ENCODE measurements around the gene GDAP2.

GDAP2 gene

DNA sequence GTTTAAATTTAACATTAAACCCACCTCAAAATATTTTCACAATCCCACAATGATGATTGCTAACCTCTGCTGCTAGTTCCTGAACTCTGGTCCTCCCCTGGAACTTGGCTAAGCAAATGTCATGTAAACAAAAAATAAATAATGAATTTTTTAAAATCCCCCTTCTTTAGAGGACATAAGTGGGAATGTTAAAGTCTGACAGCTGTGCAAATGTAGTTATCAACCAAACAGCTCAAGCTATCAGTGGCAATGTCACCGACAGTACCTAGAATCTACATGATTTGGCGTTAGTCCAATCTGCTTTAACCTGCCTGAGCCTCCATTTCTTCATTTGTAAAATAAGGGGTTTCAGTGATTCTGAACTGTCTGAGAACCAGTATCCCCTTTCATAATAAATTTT, 67.7 kb downstream of the GDAP2 start:
- WGBS (ENCODE audit: insufficient coverage): 100% methylated on average over 2 of the region's 2 CpGs
- DNase-seq: no peak
- Histone ChIP-seq H3K4me3 (ENCODE audit: control insufficient read depth in 1 of 7, extremely low read depth in 1 of 7, insufficient read depth in 4 of 7, low read depth in 2 of 7, low read length in 6 of 7) (no peak overlapping the region), H3K36me3 (ENCODE audit: control insufficient read depth in 4 of 4, insufficient read depth in 4 of 4, low read length in 3 of 4) (peaks cover 4 to 16% (median 8%) of the 10 kb centered on the region in 4 experiments), H3K27ac (ENCODE audit: insufficient read depth in 1 of 2, low read depth in 1 of 2, low read length in 2 of 2, poor library complexity in 1 of 2, severe bottlenecking in 2 of 2) (no peak overlapping the region), H3K27me3 (replicated peaks in 2 of 5; ENCODE audit: control insufficient read depth in 4 of 5, insufficient read depth in 5 of 5, low read length in 4 of 5) (no peaks in the 10 kb centered on the region), H3K9me3 (ENCODE audit: control extremely low read depth in 1 of 5, control insufficient read depth in 4 of 5, insufficient read depth in 2 of 5, low read depth in 1 of 5, low read length in 4 of 5) (peaks cover 0 to 5% (median 0%) of the 10 kb centered on the region in 5 experiments), H3K4me1 (ENCODE audit: control extremely low read depth in 1 of 4, control insufficient read depth in 4 of 4, insufficient read depth in 4 of 4, low read length in 3 of 4) (no peaks in the 10 kb centered on the region)
- CTCF ChIA-PET: no interaction called here
- POLR2A ChIA-PET: no interaction called here

DNA sequence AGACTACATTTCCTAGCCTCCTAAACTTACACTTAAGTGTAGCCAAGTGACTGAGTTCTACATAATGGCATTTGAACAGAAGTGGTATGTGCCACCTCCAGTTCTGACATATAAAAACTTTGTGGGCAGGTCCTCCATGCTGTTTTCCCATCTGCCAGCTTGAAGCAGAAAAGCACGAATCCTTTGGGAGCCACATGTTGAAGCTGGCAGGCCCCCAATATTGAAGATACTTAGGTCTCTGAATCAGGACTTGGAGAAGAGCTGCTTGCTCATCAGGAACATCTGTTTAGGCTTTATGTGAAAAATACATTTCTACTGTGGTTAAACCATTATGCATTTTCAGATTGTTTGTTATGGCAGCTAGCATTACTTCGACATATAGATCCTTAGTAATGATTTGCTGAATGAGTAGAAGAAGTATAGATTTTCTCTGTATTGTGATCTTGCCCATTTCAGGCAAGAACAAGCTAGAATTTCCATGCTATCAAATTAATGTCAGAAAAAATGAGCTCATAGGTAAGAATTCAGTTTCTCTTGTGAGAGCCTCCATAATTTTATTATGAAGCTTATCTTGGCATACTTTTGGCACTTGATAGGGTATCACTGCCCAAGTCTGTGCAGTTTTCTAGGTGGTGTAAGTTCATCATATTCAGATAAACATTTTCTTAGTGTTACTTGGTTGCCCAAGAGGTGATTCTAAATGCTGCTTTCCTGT, 68.4 kb downstream of the GDAP2 start:
- POLR2A ChIA-PET: no interaction called here
- Histone ChIP-seq H3K27ac (ENCODE audit: insufficient read depth in 1 of 2, low read depth in 1 of 2, low read length in 2 of 2, poor library complexity in 1 of 2, severe bottlenecking in 2 of 2) (no peak overlapping the region), H3K4me1 (ENCODE audit: control extremely low read depth in 1 of 4, control insufficient read depth in 4 of 4, insufficient read depth in 4 of 4, low read length in 3 of 4) (no peaks in the 10 kb centered on the region), H3K36me3 (ENCODE audit: control insufficient read depth in 4 of 4, insufficient read depth in 4 of 4, low read length in 3 of 4) (peaks cover 1 to 10% (median 3%) of the 10 kb centered on the region in 4 experiments), H3K9me3 (ENCODE audit: control extremely low read depth in 1 of 5, control insufficient read depth in 4 of 5, insufficient read depth in 2 of 5, low read depth in 1 of 5, low read length in 4 of 5) (peaks cover 0 to 2% (median 0%) of the 10 kb centered on the region in 5 experiments), H3K27me3 (replicated peaks in 2 of 5; ENCODE audit: control insufficient read depth in 4 of 5, insufficient read depth in 5 of 5, low read length in 4 of 5) (no peaks in the 10 kb centered on the region), H3K4me3 (ENCODE audit: control insufficient read depth in 1 of 7, extremely low read depth in 1 of 7, insufficient read depth in 4 of 7, low read depth in 2 of 7, low read length in 6 of 7) (no peak overlapping the region)
- CTCF ChIA-PET: no interaction called here
- DNase-seq: no peak
- WGBS (ENCODE audit: insufficient coverage): 100% methylated on average over 1 of the region's 2 CpGs

- ChIA-PET POLR2A (no interaction called here), CTCF (no interaction called here)
- 100% methylated on average over 2 of the region's 4 CpGs for WGBS (ENCODE audit: insufficient coverage)
Observed at GRCh38 chr1:117859901-117860300, 69.5 kb downstream of the GDAP2 start.

GRCh38 chr1:117857418-117857817, 72.0 kb downstream of the GDAP2 start:
- ChIA-PET POLR2A (no interaction called here), CTCF (no interaction called here)
- Histone ChIP-seq H3K4me3 (ENCODE audit: control insufficient read depth in 1 of 7, extremely low read depth in 1 of 7, insufficient read depth in 4 of 7, low read depth in 2 of 7, low read length in 6 of 7) (no peak overlapping the region), H3K27ac (ENCODE audit: insufficient read depth in 1 of 2, low read depth in 1 of 2, low read length in 2 of 2, poor library complexity in 1 of 2, severe bottlenecking in 2 of 2) (no peak overlapping the region), H3K4me1 (ENCODE audit: control extremely low read depth in 1 of 4, control insufficient read depth in 4 of 4, insufficient read depth in 4 of 4, low read length in 3 of 4) (no peaks in the 10 kb centered on the region), H3K36me3 (ENCODE audit: control insufficient read depth in 4 of 4, insufficient read depth in 4 of 4, low read length in 3 of 4) (peaks cover 0 to 4% (median 0%) of the 10 kb centered on the region in 4 experiments), H3K27me3 (replicated peaks in 2 of 5; ENCODE audit: control insufficient read depth in 4 of 5, insufficient read depth in 5 of 5, low read length in 4 of 5) (no peaks in the 10 kb centered on the region), H3K9me3 (ENCODE audit: control extremely low read depth in 1 of 5, control insufficient read depth in 4 of 5, insufficient read depth in 2 of 5, low read depth in 1 of 5, low read length in 4 of 5) (no peaks in the 10 kb centered on the region)
- DNase-seq: no peak
- no CpG with 5 or more reads among the region's 3 CpGs for WGBS (ENCODE audit: insufficient coverage)

More at GRCh38 chr1:117859901-117860300, 69.5 kb downstream of the GDAP2 start:
- peaks cover 0 to 3% (median 0%) of the 10 kb centered on the region in 4 experiments for H3K36me3 ChIP-seq (ENCODE audit: control insufficient read depth in 4 of 4, insufficient read depth in 4 of 4, low read length in 3 of 4)
- no peak for DNase-seq
- H3K27ac ChIP-seq (ENCODE audit: insufficient read depth in 1 of 2, low read depth in 1 of 2, low read length in 2 of 2, poor library complexity in 1 of 2, severe bottlenecking in 2 of 2): no peak overlapping the region
- H3K4me1 ChIP-seq (ENCODE audit: control extremely low read depth in 1 of 4, control insufficient read depth in 4 of 4, insufficient read depth in 4 of 4, low read length in 3 of 4): no peaks in the 10 kb centered on the region
- no peaks in the 10 kb centered on the region for H3K27me3 ChIP-seq (replicated peaks in 2 of 5; ENCODE audit: control insufficient read depth in 4 of 5, insufficient read depth in 5 of 5, low read length in 4 of 5)
- H3K4me3 ChIP-seq (ENCODE audit: control insufficient read depth in 1 of 7, extremely low read depth in 1 of 7, insufficient read depth in 4 of 7, low read depth in 2 of 7, low read length in 6 of 7): no peak overlapping the region
- H3K9me3 ChIP-seq (ENCODE audit: control extremely low read depth in 1 of 5, control insufficient read depth in 4 of 5, insufficient read depth in 2 of 5, low read depth in 1 of 5, low read length in 4 of 5): no peaks in the 10 kb centered on the region

DNA sequence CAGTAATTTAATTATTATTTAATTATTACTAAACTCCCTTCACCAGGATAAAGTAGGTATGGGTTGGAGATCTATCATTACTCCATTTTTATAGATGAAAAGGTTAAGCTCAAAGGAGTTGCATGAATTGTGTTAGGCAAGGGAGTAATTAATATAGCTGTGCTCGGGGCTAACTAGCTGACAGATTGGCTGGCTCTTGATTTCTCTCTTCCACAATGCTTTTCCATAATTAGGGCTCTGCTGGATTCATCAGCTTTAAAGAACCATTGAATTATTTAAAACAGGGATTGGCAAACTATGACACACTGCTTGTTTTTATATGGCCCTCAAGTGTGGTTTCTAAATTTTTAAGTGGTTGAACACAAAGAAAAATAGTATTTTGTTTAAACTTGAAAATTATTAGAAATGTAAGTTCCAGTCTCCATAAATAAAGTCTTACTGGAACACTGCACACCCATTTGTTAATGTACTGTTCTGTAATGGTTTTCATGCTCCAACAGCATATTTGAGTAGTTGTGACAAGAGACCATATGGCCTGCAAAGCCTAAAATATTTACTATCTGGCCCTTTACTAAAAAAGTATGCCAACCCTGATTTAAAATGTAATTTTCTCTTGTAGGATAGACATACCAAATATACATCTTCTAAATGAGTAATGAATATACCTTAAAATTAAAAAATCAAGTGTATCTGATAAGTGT, 76.4 kb downstream of the GDAP2 start:
- no peak for DNase-seq
- peaks cover 0 to 3% (median 0%) of the 10 kb centered on the region in 5 experiments for H3K9me3 ChIP-seq (ENCODE audit: control extremely low read depth in 1 of 5, control insufficient read depth in 4 of 5, insufficient read depth in 2 of 5, low read depth in 1 of 5, low read length in 4 of 5)
- H3K27ac ChIP-seq (ENCODE audit: insufficient read depth in 1 of 2, low read depth in 1 of 2, low read length in 2 of 2, poor library complexity in 1 of 2, severe bottlenecking in 2 of 2): no peak overlapping the region
- no peaks in the 10 kb centered on the region for H3K27me3 ChIP-seq (replicated peaks in 2 of 5; ENCODE audit: control insufficient read depth in 4 of 5, insufficient read depth in 5 of 5, low read length in 4 of 5)
- H3K4me3 ChIP-seq (ENCODE audit: control insufficient read depth in 1 of 7, extremely low read depth in 1 of 7, insufficient read depth in 4 of 7, low read depth in 2 of 7, low read length in 6 of 7): no peak overlapping the region
- ChIA-PET CTCF (no interaction called here), POLR2A (interaction anchor here (0.7 kb wide), 1 partner anchor 282 kb away, joined by 4 read pairs; no protein-coding TSS in a partner anchor)
- peaks cover 0 to 2% (median 0%) of the 10 kb centered on the region in 4 experiments for H3K36me3 ChIP-seq (ENCODE audit: control insufficient read depth in 4 of 4, insufficient read depth in 4 of 4, low read length in 3 of 4)
- no peaks in the 10 kb centered on the region for H3K4me1 ChIP-seq (ENCODE audit: control extremely low read depth in 1 of 4, control insufficient read depth in 4 of 4, insufficient read depth in 4 of 4, low read length in 3 of 4)
- no CpG with 5 or more reads among the region's 1 CpG for WGBS (ENCODE audit: insufficient coverage)

GRCh38 chr1:117851687-117852086, 77.7 kb downstream of the GDAP2 start:
- Histone ChIP-seq H3K9me3 (ENCODE audit: control extremely low read depth in 1 of 5, control insufficient read depth in 4 of 5, insufficient read depth in 2 of 5, low read depth in 1 of 5, low read length in 4 of 5) (peaks cover 0 to 3% (median 0%) of the 10 kb centered on the region in 5 experiments), H3K4me3 (ENCODE audit: control insufficient read depth in 1 of 7, extremely low read depth in 1 of 7, insufficient read depth in 4 of 7, low read depth in 2 of 7, low read length in 6 of 7) (no peak overlapping the region), H3K4me1 (ENCODE audit: control extremely low read depth in 1 of 4, control insufficient read depth in 4 of 4, insufficient read depth in 4 of 4, low read length in 3 of 4) (no peaks in the 10 kb centered on the region), H3K27me3 (replicated peaks in 2 of 5; ENCODE audit: control insufficient read depth in 4 of 5, insufficient read depth in 5 of 5, low read length in 4 of 5) (no peaks in the 10 kb centered on the region), H3K36me3 (ENCODE audit: control insufficient read depth in 4 of 4, insufficient read depth in 4 of 4, low read length in 3 of 4) (peaks cover 0 to 2% (median 0%) of the 10 kb centered on the region in 4 experiments), H3K27ac (ENCODE audit: insufficient read depth in 1 of 2, low read depth in 1 of 2, low read length in 2 of 2, poor library complexity in 1 of 2, severe bottlenecking in 2 of 2) (no peak overlapping the region)
- ChIA-PET POLR2A (no interaction called here), CTCF (no interaction called here)
- DNase-seq: no peak
- 40% methylated on average over 1 of the region's 2 CpGs for WGBS (ENCODE audit: insufficient coverage)
